GM12878 (cell line): ENCODE measurements around the gene PTPRD. TPM values are rescaled to one million over a fixed set of nuclear protein-coding genes. Genes with fewer than 3 reads are reported as not detected.

Experiments
- ASH2L ChIP-seq: fragments of 300-600, 200-600 bp; sonication (generic); IDR thresholded peaks from 2 replicates; pipeline ENCODE4 v1.6.1; 2017; ENCODE audit warnings: low read depth, mild to moderate bottlenecking, borderline replicate concordance
- BACH1 ChIP-seq: fragments of 450-650 bp; IDR thresholded peaks from 2 replicates; pipeline ENCODE4 v1.6.1; 2017; ENCODE audit warnings: mild to moderate bottlenecking, borderline replicate concordance
- BCL11A ChIP-seq: IDR thresholded peaks from 2 replicates; pipeline ENCODE4 v1.6.1; 2011; ENCODE audit warnings: low read depth, low read length
- LARP7 ChIP-seq: fragments of 450-650 bp; IDR thresholded peaks from 2 replicates; pipeline ENCODE4 v1.6.1; 2017; ENCODE audit warnings: mild to moderate bottlenecking
- NFXL1 ChIP-seq: fragments of 450-650 bp; IDR thresholded peaks from 2 replicates; pipeline ENCODE4 v1.6.1; 2017; ENCODE audit warnings: antibody characterized with exemption, mild to moderate bottlenecking, borderline replicate concordance
- SMAD5 ChIP-seq: IDR thresholded peaks from 2 replicates; pipeline ENCODE4 v1.6.1; 2016; ENCODE audit warnings: antibody characterized with exemption, low read depth
- SP1 ChIP-seq: IDR thresholded peaks from one replicate; pipeline ENCODE4 v1.6.1; 2011; ENCODE audit warnings: low read depth, low read length
- STAT3 ChIP-seq: IDR thresholded peaks from 2 replicates; pipeline ENCODE4 v1.6.1; 2011; ENCODE audit warnings: low read depth, low read length, improper control_type of control experiment
- polyA plus RNA-seq, 11 experiments: library from polyadenylated mRNA; depleted of rRNA in 4 of 11; unstranded in 6 of 11; stranded (reverse) in 5 of 11; fragments of >200 nt; fragmentation: Nextera tagmentation in 4 of 11; fragmentation: Illumina TruSeq in 1 of 11; extraction: Ambion mirVana in 4 of 11; extraction: Trizol in 1 of 11; gene quantifications; 1 replicate in 1 of 11; 2 replicates in 10 of 11; pipeline versions ENCODE4 v1.2.1 to v1.2.3, GENCODE V29; 2011 to 2016; ENCODE audit warnings: inconsistent platforms in 2 of 11, missing spikeins in 2 of 11, low read depth in 1 of 11
- total RNA-seq, 4 experiments: library from RNA; depleted of rRNA in 3 of 4; stranded (reverse); fragments of >200 nt in 3 of 4; fragmentation: Illumina TruSeq in 1 of 4; extraction: Trizol in 1 of 4; gene quantifications; 2 replicates each; pipeline versions ENCODE4 v1.2.1 to v1.2.3, GENCODE V29; 2013 to 2021
- TF ChIP-seq, protein P1 (sequence below): fragments of 450-650 bp; IDR thresholded peaks from 2 replicates; pipeline ENCODE4 v1.6.1; 2017; ENCODE audit warnings: mild to moderate bottlenecking, moderate library complexity
- TF ChIP-seq, protein P2 (sequence below): fragments of 450-650 bp; IDR thresholded peaks from 2 replicates; pipeline ENCODE4 v1.6.1; 2017; ENCODE audit warnings: mild to moderate bottlenecking

PTPRD gene
- total and polyA plus RNA-seq, 10 of the 15 experiments (the other 5 are each of a cell fraction or from before 2014, with no cell fraction given), result under 0.01 to 0.05 (median 0.01) TPM; not detected in 7

DNA sequence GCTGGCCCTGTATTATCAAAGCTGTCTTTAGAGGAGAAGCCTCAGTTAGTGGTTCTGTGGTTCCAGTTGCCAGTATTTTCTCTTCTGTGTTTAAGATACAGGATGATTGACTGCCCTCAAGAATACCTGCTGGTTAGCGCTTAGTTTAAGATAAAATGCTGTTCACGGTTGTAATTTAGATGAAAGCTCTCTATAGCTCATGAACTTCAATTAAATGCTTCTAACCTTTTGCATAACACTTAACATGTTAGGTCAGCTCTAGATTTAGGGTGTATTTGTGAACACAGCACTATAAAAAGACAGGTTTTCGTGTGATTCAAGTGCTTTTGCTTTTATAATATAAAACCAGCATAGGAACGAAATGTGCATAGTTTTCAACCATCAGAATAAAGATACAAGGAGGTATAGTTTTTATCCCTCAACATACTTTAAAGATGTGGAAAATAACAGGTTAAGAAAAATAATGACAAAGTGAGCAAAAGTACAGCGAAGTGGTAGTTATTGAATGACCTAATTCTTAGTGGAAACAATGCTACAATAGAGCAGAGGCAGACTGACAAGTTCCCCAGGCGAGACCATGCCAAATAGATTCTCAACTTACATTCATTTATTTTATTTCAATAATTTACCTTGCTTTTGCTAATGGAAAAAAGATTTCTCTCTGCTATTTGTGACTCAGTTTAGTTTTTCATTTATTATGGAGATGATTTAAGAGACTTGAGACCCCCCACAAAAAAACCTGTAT, 2210.7 kb downstream of the PTPRD start (continued):
- no peak for TF ChIP-seq SMAD5
- TF ChIP-seq, protein P1, sequence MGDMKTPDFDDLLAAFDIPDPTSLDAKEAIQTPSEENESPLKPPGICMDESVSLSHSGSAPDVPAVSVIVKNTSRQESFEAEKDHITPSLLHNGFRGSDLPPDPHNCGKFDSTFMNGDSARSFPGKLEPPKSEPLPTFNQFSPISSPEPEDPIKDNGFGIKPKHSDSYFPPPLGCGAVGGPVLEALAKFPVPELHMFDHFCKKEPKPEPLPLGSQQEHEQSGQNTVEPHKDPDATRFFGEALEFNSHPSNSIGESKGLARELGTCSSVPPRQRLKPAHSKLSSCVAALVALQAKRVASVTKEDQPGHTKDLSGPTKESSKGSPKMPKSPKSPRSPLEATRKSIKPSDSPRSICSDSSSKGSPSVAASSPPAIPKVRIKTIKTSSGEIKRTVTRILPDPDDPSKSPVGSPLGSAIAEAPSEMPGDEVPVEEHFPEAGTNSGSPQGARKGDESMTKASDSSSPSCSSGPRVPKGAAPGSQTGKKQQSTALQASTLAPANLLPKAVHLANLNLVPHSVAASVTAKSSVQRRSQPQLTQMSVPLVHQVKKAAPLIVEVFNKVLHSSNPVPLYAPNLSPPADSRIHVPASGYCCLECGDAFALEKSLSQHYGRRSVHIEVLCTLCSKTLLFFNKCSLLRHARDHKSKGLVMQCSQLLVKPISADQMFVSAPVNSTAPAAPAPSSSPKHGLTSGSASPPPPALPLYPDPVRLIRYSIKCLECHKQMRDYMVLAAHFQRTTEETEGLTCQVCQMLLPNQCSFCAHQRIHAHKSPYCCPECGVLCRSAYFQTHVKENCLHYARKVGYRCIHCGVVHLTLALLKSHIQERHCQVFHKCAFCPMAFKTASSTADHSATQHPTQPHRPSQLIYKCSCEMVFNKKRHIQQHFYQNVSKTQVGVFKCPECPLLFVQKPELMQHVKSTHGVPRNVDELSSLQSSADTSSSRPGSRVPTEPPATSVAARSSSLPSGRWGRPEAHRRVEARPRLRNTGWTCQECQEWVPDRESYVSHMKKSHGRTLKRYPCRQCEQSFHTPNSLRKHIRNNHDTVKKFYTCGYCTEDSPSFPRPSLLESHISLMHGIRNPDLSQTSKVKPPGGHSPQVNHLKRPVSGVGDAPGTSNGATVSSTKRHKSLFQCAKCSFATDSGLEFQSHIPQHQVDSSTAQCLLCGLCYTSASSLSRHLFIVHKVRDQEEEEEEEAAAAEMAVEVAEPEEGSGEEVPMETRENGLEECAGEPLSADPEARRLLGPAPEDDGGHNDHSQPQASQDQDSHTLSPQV, result no peak
- TF ChIP-seq LARP7, result no peak
- TF ChIP-seq STAT3, result no peak
- TF ChIP-seq BCL11A, result no peak
- TF ChIP-seq NFXL1, result no peak
- TF ChIP-seq, protein P2, sequence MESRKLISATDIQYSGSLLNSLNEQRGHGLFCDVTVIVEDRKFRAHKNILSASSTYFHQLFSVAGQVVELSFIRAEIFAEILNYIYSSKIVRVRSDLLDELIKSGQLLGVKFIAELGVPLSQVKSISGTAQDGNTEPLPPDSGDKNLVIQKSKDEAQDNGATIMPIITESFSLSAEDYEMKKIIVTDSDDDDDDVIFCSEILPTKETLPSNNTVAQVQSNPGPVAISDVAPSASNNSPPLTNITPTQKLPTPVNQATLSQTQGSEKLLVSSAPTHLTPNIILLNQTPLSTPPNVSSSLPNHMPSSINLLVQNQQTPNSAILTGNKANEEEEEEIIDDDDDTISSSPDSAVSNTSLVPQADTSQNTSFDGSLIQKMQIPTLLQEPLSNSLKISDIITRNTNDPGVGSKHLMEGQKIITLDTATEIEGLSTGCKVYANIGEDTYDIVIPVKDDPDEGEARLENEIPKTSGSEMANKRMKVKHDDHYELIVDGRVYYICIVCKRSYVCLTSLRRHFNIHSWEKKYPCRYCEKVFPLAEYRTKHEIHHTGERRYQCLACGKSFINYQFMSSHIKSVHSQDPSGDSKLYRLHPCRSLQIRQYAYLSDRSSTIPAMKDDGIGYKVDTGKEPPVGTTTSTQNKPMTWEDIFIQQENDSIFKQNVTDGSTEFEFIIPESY, result no peak
- no peak for TF ChIP-seq ASH2L
- TF ChIP-seq BACH1, result no peak
- TF ChIP-seq SP1, result no peak
